ENCODE measurements around the gene FDPS. TPM values are rescaled to one million over a fixed set of nuclear protein-coding genes. Genes with fewer than 3 reads are reported as not detected.
A peak's percentile ranks its signal among the peaks of the same experiment; 100 is the strongest.

FDPS gene
- total and polyA plus RNA-seq, 2 donors (not counting 1 experiment from before 2014, with no cell fraction given): 88.3 to 128 TPM

DNA sequence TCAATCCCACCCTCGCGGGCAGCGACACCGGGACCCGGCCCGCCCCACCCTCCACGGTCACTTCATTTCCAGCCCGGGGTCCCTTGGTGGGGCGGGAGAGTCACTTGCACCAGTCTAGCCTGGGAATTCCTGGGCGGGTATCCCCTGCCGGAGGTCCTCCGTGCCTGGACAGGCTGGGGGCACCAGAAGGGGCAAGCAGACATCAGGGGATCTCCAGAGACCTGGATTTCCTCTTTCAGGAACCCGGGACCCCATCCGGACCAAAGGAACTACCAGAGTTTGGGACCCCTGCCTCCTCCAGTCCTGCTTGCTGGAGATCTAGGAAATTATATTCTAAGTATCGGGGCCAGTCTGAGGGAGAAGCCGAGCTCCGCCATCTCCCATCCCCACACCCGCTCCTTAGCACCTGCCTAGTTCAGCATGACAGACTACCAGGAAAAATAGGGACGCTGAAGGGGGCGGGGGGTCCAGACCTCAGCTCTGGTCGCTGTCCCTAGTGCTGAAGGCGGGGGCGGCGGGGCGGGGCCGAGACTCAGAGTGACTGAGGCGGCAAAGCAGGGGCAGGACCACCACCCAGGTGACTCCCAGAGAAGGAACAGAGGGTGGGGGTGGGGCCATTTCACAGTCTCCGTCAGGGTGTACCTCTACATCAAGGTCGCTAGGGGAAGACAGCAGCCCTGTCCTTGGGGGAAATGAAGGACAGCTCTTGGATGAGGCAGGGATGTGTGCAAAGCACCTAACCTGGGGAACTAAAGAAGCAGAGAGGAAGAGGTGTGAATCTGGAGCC is 30.6 kb upstream of the FDPS start:
- Histone ChIP-seq H3K9ac (ENCODE audit: low read length) (peak overlapping the region; percentile 76), H3K4me3 (ENCODE audit: control extremely low read depth in 1 of 5, extremely low read depth in 1 of 5, insufficient read depth in 1 of 5, low read depth in 2 of 5, low read length in 4 of 5) (peak overlapping the region in 4 of 5 experiments; percentile 49 to 64 (median 60)), H3K27ac (ENCODE audit: low read length in 2 of 2) (peak overlapping the region in 1 of 2 donors; percentile 33), H3K36me3 (replicated peaks in 1 of 2; ENCODE audit: control extremely low read depth in 1 of 2, control insufficient read depth in 1 of 2, extremely low read depth in 1 of 2, insufficient read depth in 2 of 2, low read length in 1 of 2) (no peaks in the 10 kb centered on the region), H3K79me2 (ENCODE audit: control insufficient read depth, insufficient read depth, low read length) (peaks cover 6% of the 10 kb centered on the region), H3K4me2 (replicated peaks; ENCODE audit: low read depth, low read length, poor library complexity, severe bottlenecking) (peak overlapping the region; percentile 100), H3K4me1 (ENCODE audit: control insufficient read depth in 2 of 2, insufficient read depth in 2 of 2, low read length in 2 of 2) (peaks cover 19 to 30% of the 10 kb centered on the region in 2 donors), H3K9me3 (ENCODE audit: control extremely low read depth in 1 of 3, control insufficient read depth in 2 of 3, insufficient read depth in 1 of 3, low read length in 2 of 3) (no peaks in the 10 kb centered on the region), H4K20me1 (ENCODE audit: control insufficient read depth, insufficient read depth, low read length, poor library complexity, severe bottlenecking) (no peaks in the 10 kb centered on the region), H2AFZ (ENCODE audit: insufficient read depth, low read depth, low read length, poor library complexity, severe bottlenecking) (peak overlapping the region; percentile 88), H3K27me3 (replicated peaks in 1 of 4; ENCODE audit: control extremely low read depth in 1 of 4, control insufficient read depth in 3 of 4, insufficient read depth in 4 of 4, low read length in 3 of 4) (no peaks in the 10 kb centered on the region)
- DNase-seq: peak; percentile 87
- Mint-ChIP-seq H3K4me3 (peak overlapping the region; percentile 83), H3K4me1 (peaks cover 28% of the 10 kb centered on the region), H3K27me3 (no peaks in the 10 kb centered on the region), H3K9me3 (ENCODE audit: insufficient read depth) (no peaks in the 10 kb centered on the region), H3K27ac (no peak overlapping the region)
- CTCF ChIA-PET: interaction anchor here (0.7 to 1.3 kb wide), 4 partner anchors 42 to 223 kb away, joined by 3 to 7 read pairs (median 4); partner anchors contain the start of gene RUSC1
- ATAC-seq (ENCODE audit: low read depth): peak; percentile 18
- POLR2A ChIA-PET: interaction anchor here (0.7 kb wide), 1 partner anchor 71 kb away, joined by 8 read pairs; no protein-coding TSS in a partner anchor
- intact Hi-C loops (cut with micrococcal nuclease): loop anchor here (1.0 to 5.0 kb wide), 7 partner anchors 16 to 191 kb away; partner anchors contain the start of genes FDPS, RUSC1 and SCAMP3
- under 1% methylated on average over 27 of the region's 29 CpGs for WGBS (ENCODE audit: insufficient coverage)
- TF ChIP-seq, protein P1, sequence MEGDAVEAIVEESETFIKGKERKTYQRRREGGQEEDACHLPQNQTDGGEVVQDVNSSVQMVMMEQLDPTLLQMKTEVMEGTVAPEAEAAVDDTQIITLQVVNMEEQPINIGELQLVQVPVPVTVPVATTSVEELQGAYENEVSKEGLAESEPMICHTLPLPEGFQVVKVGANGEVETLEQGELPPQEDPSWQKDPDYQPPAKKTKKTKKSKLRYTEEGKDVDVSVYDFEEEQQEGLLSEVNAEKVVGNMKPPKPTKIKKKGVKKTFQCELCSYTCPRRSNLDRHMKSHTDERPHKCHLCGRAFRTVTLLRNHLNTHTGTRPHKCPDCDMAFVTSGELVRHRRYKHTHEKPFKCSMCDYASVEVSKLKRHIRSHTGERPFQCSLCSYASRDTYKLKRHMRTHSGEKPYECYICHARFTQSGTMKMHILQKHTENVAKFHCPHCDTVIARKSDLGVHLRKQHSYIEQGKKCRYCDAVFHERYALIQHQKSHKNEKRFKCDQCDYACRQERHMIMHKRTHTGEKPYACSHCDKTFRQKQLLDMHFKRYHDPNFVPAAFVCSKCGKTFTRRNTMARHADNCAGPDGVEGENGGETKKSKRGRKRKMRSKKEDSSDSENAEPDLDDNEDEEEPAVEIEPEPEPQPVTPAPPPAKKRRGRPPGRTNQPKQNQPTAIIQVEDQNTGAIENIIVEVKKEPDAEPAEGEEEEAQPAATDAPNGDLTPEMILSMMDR (IDR thresholded peaks at IDR 0.05): peak; percentile 61
- TF ChIP-seq EZH2 (IDR thresholded peaks at IDR 0.05; ENCODE audit: borderline replicate concordance, insufficient read depth, low read depth, low read length, poor library complexity, severe bottlenecking): no peak
